CD14-positive monocyte (primary cell): Measurements from ENCODE around the gene VTI1A. TPM values are rescaled to one million over a fixed set of nuclear protein-coding genes. Genes with fewer than 3 reads are reported as not detected.

Experiments used
- DNase-seq, 3 donors: peaks; one replicate each; pipeline ENCODE4 v3.0.0-alpha.2; 2011 to 2022
- H2AFZ ChIP-seq: 2 replicates; pipeline ENCODE4 v1.6.0; 2012; ENCODE audit warnings: mild to moderate bottlenecking, low read depth, low read length, inconsistent platforms; ENCODE audit not compliant: insufficient read depth, poor library complexity, severe bottlenecking
- H3K27ac ChIP-seq, 2 donors: 1 replicate in 1 of 2; 2 replicates in 1 of 2; pipeline ENCODE4 v1.5.1; 2012 to 2013; ENCODE audit warnings: low read length in 2 of 2, control low read depth in 1 of 2, inconsistent platforms in 1 of 2, low read depth in 1 of 2, mild to moderate bottlenecking in 1 of 2
- H3K27me3 ChIP-seq, 2 donors: one replicate each; pipeline versions ENCODE4 v1.6.0 to v1.6.1; 2011 to 2013; ENCODE audit warnings: low read length in 2 of 2; ENCODE audit not compliant: control insufficient read depth in 2 of 2, insufficient read depth in 2 of 2
- H3K36me3 ChIP-seq, 2 donors: replicated peaks in 1 of 2; 1 replicate in 1 of 2; 2 replicates in 1 of 2; pipeline versions ENCODE4 v1.5.1 to v1.6.1; 2012 to 2013; ENCODE audit warnings: low read length in 2 of 2, control low read depth in 1 of 2, inconsistent platforms in 1 of 2, mild to moderate bottlenecking in 1 of 2; ENCODE audit not compliant: insufficient read depth in 2 of 2, control insufficient read depth in 1 of 2
- H3K4me1 ChIP-seq, 2 donors: 1 replicate in 1 of 2; 2 replicates in 1 of 2; pipeline versions ENCODE4 v1.5.1 to v1.6.1; 2012 to 2013; ENCODE audit warnings: low read length in 2 of 2, control low read depth in 1 of 2, inconsistent platforms in 1 of 2, mild to moderate bottlenecking in 1 of 2, moderate library complexity in 1 of 2; ENCODE audit not compliant: insufficient read depth in 2 of 2, control insufficient read depth in 1 of 2
- H3K4me2 ChIP-seq: replicated peaks from 2 replicates; pipeline ENCODE3; 2012; ENCODE audit warnings: low read length, moderate library complexity, mild to moderate bottlenecking; ENCODE audit not compliant: poor library complexity, severe bottlenecking; ENCODE audit errors: extremely low read depth
- H3K4me3 ChIP-seq, 3 experiments: fragments of 200-600 bp in 1 of 3; sonication (generic) in 1 of 3; replicated peaks in 1 of 3; 1 replicate in 2 of 3; 2 replicates in 1 of 3; pipeline ENCODE4 v1.5.1; 2011 to 2013; ENCODE audit warnings: low read length in 3 of 3, mild to moderate bottlenecking in 3 of 3, control low read depth in 2 of 3, low read depth in 2 of 3, inconsistent platforms in 1 of 3, moderate library complexity in 1 of 3
- H3K79me2 ChIP-seq: 2 replicates; pipeline ENCODE4 v1.6.0; 2012; ENCODE audit warnings: mild to moderate bottlenecking, control low read depth, inconsistent platforms, low read length, moderate library complexity; ENCODE audit not compliant: insufficient read depth
- H3K9ac ChIP-seq: 2 replicates; pipeline ENCODE4 v1.6.0; 2017; ENCODE audit warnings: low read length, mild to moderate bottlenecking; ENCODE audit not compliant: insufficient read depth, poor library complexity, severe bottlenecking
- H3K9me3 ChIP-seq, 2 donors: replicated peaks in 1 of 2; 1 replicate in 1 of 2; 2 replicates in 1 of 2; pipeline versions ENCODE4 v1.5.1 to v1.6.1; 2012 to 2013; ENCODE audit warnings: low read length in 2 of 2, control low read depth in 1 of 2; ENCODE audit not compliant: control insufficient read depth in 1 of 2, insufficient read depth in 1 of 2
- H4K20me1 ChIP-seq: 2 replicates; pipeline ENCODE4 v1.6.0; 2012; ENCODE audit warnings: mild to moderate bottlenecking, low read length, control low read depth, moderate library complexity; ENCODE audit not compliant: insufficient read depth
- H3K27ac Mint-ChIP-seq, 7 donors: one replicate each; pipeline ENCODE4 v1.8.0; 2020; ENCODE audit warnings: mild to moderate bottlenecking in 7 of 7, mixed read lengths in 7 of 7, moderate library complexity in 6 of 7, inconsistent platforms in 2 of 7
- H3K27me3 Mint-ChIP-seq, 3 donors: one replicate each; pipeline ENCODE4 v1.8.0; 2021 to 2022; ENCODE audit warnings: low read depth in 3 of 3, mild to moderate bottlenecking in 3 of 3, mixed read lengths in 3 of 3, moderate library complexity in 3 of 3, inconsistent platforms in 1 of 3
- H3K36me3 Mint-ChIP-seq, 2 donors: one replicate each; pipeline ENCODE4 v1.8.0; 2020; ENCODE audit warnings: mixed read lengths in 2 of 2, inconsistent platforms in 1 of 2, mild to moderate bottlenecking in 1 of 2
- H3K4me1 Mint-ChIP-seq: one replicate; pipeline ENCODE4 v1.8.0; 2020; ENCODE audit warnings: mild to moderate bottlenecking, mixed read lengths
- H3K4me3 Mint-ChIP-seq, 2 donors: one replicate each; pipeline ENCODE4 v1.8.0; 2020; ENCODE audit warnings: mild to moderate bottlenecking in 2 of 2, mixed read lengths in 2 of 2, moderate library complexity in 1 of 2
- H3K9me3 Mint-ChIP-seq, 7 donors: one replicate each; pipeline ENCODE4 v1.8.0; 2020 to 2022; ENCODE audit warnings: mixed read lengths in 7 of 7, mild to moderate bottlenecking in 6 of 7, moderate library complexity in 6 of 7, inconsistent platforms in 2 of 7
- CTCF ChIP-seq: fragments of 200-600 bp; IDR thresholded peaks from one replicate; pipeline ENCODE4 v1.8.0; 2022; ENCODE audit warnings: antibody characterized with exemption, mild to moderate bottlenecking
- WGBS: methylation state at CpG from one replicate; pipeline ENCODE4 v1.1.5; 2013; ENCODE audit warnings: missing lambda C conversion rate; ENCODE audit not compliant: insufficient coverage; 5-methylcytosine and 5-hydroxymethylcytosine counted together
- intact Hi-C, 2 donors: fragments of 100-400 bp; cut with micrococcal nuclease; formaldehyde crosslinking; loops; one replicate each; pipeline versions ENCODE4 v1.15.0 to v1.15.1; 2023
- polyA plus RNA-seq, 3 donors: library from polyadenylated mRNA; depleted of rRNA in 1 of 3; unstranded in 2 of 3; stranded (reverse) in 1 of 3; fragments of 300-500 nt in 2 of 3; fragments of >200 nt in 1 of 3; fragmentation: Illumina TruSeq in 2 of 3; gene quantifications; 1 replicate in 2 of 3; 2 replicates in 1 of 3; pipeline ENCODE4 v1.2.3, GENCODE V29; 2012 to 2021

Gene VTI1A
- polyA plus RNA-seq, 3 donors = 23.6 to 25.4 (median 24.1) TPM

GRCh38 chr10:112817981-112818777 is 371.2 kb downstream of the VTI1A start:
- intact Hi-C loops = loop anchor here in 1 of 2 donors (10.0 kb wide), 1 partner anchor 137 kb away; the partner anchor contains the start of gene TCF7L2
- H3K4me3 Mint-ChIP-seq = no peak overlapping the region
- peaks cover 32 to 49% of the 10 kb centered on the region in 2 donors for H3K36me3 Mint-ChIP-seq
- H3K36me3 ChIP-seq = no peaks in the 10 kb centered on the region
- H3K27ac Mint-ChIP-seq = no peak overlapping the region
- WGBS = 100% methylated on average over 4 of the region's 14 CpGs
- peaks cover 10% of the 10 kb centered on the region for H4K20me1 ChIP-seq
- no peak for TF ChIP-seq CTCF
- H3K4me1 ChIP-seq = peaks cover 49 to 50% of the 10 kb centered on the region in 2 donors
- H3K9ac ChIP-seq = no peak overlapping the region
- H3K79me2 ChIP-seq = no peaks in the 10 kb centered on the region
- H3K27me3 Mint-ChIP-seq = peaks cover 0 to 2% (median 2%) of the 10 kb centered on the region in 3 donors
- H3K4me2 ChIP-seq = no peak overlapping the region
- H3K27me3 ChIP-seq = no peaks in the 10 kb centered on the region
- DNase-seq = no peak
- H3K27ac ChIP-seq = no peak overlapping the region
- peaks cover 0 to 4% (median 0%) of the 10 kb centered on the region in 7 donors for H3K9me3 Mint-ChIP-seq
- H3K4me1 Mint-ChIP-seq = peaks cover 72% of the 10 kb centered on the region
- no peak overlapping the region for H3K4me3 ChIP-seq
- H2AFZ ChIP-seq = no peak overlapping the region
- no peaks in the 10 kb centered on the region for H3K9me3 ChIP-seq

- no peaks in the 10 kb centered on the region for H3K9me3 ChIP-seq
- peaks cover 10% of the 10 kb centered on the region for H4K20me1 ChIP-seq
- H3K36me3 Mint-ChIP-seq = peaks cover 33 to 40% of the 10 kb centered on the region in 2 donors
- H3K4me3 Mint-ChIP-seq = no peak overlapping the region
- peak overlapping the region in 1 of 7 donors; percentile 41 for H3K27ac Mint-ChIP-seq
- no peaks in the 10 kb centered on the region for H3K36me3 ChIP-seq
- H3K4me2 ChIP-seq = no peak overlapping the region
- no peak for TF ChIP-seq CTCF
- DNase-seq = peak; percentile 37 to 58 (median 38)
- no peaks in the 10 kb centered on the region for H3K79me2 ChIP-seq
- H3K27me3 Mint-ChIP-seq = peaks cover 0 to 2% (median 2%) of the 10 kb centered on the region in 3 donors
- no peak overlapping the region for H3K27ac ChIP-seq
- no peak overlapping the region for H2AFZ ChIP-seq
- H3K27me3 ChIP-seq = no peaks in the 10 kb centered on the region
- H3K4me1 Mint-ChIP-seq = peaks cover 72% of the 10 kb centered on the region
- 5% methylated on average over 4 of the region's 7 CpGs for WGBS
- no peak overlapping the region for H3K9ac ChIP-seq
- no peak overlapping the region for H3K4me3 ChIP-seq
- H3K9me3 Mint-ChIP-seq = peaks cover 0 to 4% (median 0%) of the 10 kb centered on the region in 7 donors
- intact Hi-C loops = loop anchor here in 1 of 2 donors (10.0 kb wide), 1 partner anchor 136 kb away; the partner anchor contains the start of gene TCF7L2
- H3K4me1 ChIP-seq = peaks cover 50% of the 10 kb centered on the region in 2 donors
Measured at GRCh38 chr10:112819231-112819630, 372.2 kb downstream of the VTI1A start.
